ENCODE results near the gene TMEM204. TPM values are rescaled to one million over a fixed set of nuclear protein-coding genes. Genes with fewer than 3 reads are reported as not detected.

The TMEM204 gene
- total RNA-seq, 1 donor from 2014 or later, result 27.1 TPM

GRCh38 chr16:1506494-1507213 lies 26.8 kb upstream of the TMEM204 start:
- Histone ChIP-seq H3K4me3 (no peak overlapping the region), H3K9me3 (replicated peaks) (no peaks in the 10 kb centered on the region), H3K4me1 (peaks cover 35% of the 10 kb centered on the region), H3K27ac (replicated peaks) (no peak overlapping the region), H3K27me3 (ENCODE audit: low read depth) (no peaks in the 10 kb centered on the region), H3K36me3 (peaks cover 41% of the 10 kb centered on the region)
- intact Hi-C loops (cut with micrococcal nuclease), result no loop called here
- no peak for DNase-seq
- no peak for TF ChIP-seq CTCF (IDR thresholded peaks at IDR 0.05; ENCODE audit: borderline replicate concordance)

DNA sequence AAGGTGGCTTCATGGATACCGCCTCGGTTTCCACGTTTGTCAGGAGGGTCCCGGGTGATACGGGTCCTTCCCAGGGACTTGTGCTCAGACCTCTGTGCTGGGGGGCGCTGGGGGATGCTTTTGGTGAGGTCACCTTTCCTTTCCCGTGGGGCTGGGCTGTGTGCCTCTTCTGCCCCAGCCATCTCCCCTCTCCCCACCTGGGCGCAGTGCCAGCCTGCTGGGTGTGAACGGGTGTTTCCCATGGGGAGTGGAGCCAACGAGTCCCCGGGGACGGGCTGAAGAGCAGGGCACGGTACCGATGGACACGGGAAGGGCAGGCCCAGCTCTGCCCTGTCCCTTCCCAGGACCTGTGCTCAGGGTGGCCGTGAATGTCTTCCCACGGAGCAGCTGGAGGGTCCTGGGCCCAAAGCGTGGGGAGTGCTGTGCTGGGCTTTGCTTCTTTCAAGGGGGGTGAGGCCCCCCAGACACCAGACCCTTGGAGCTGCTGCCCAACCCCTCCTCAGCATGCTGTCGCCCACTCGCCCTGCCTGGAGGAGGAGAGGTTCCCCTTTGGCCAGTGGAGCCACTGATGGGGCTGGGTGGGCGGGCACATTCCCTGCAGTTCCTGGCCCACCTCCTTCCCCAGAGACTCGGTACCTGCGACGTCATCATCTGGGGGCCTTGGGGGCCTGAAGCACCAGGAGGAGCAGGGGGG lies 24.8 kb upstream of the TMEM204 start:
- TF ChIP-seq CTCF (IDR thresholded peaks at IDR 0.05; ENCODE audit: borderline replicate concordance), result no peak
- no peak overlapping the region for H3K4me3 ChIP-seq
- no peaks in the 10 kb centered on the region for H3K27me3 ChIP-seq (ENCODE audit: low read depth)
- H3K27ac ChIP-seq (replicated peaks), result peak overlapping the region; percentile 97
- H3K36me3 ChIP-seq, result peaks cover 22% of the 10 kb centered on the region
- intact Hi-C loops (cut with micrococcal nuclease), result no loop called here
- no peaks in the 10 kb centered on the region for H3K9me3 ChIP-seq (replicated peaks)
- no peak for DNase-seq
- H3K4me1 ChIP-seq, result peaks cover 44% of the 10 kb centered on the region

DNA sequence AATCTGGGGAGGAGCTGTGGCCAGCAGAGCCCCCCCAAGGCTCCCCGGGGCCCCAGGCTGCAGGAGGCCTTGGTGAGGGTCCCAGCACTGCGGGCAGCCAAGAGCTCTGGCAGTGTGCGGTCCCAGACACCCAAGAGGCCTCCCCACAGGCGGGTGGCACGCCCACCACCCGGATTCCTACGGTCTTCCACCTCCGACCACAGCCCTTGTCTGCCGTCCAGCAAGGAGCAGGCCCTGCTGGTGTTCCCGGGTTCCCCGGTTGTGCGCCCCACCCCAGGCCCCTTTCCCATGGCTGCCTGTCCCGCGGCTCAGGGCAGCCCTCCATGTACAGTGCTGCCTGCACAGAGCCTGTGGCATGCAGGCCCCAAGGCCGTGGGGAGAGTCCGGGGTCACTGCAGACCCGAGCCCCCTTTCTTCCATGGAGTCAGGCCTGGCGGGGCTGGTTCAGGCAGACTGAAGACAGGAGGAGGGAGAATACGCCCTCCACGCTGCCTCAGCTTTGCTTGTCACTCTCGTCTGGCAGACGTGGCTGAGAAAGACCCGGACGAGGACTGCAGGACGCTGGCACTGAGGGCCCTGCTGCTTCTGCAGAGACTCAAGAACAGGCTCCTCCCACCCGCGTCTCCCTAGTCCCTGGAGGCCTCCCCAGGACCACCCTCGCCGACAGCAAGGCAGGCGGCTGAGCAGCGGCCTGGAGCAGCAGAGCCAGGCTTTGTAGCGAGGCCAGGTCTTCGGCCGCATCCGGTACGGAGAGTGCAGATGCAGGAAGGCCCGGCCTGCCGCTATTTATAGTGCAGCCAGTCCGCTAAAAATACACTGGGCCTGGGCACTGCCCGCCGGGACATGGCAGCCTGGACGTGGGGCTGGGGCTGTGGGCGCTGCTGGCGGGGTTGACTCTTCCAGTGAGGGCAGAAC lies 23.9 kb upstream of the TMEM204 start:
- no peak for TF ChIP-seq CTCF (IDR thresholded peaks at IDR 0.05; ENCODE audit: borderline replicate concordance)
- Histone ChIP-seq H3K27me3 (ENCODE audit: low read depth) (no peaks in the 10 kb centered on the region), H3K27ac (replicated peaks) (peak overlapping the region; percentile 97), H3K9me3 (replicated peaks) (peaks cover 5% of the 10 kb centered on the region), H3K4me1 (peaks cover 44% of the 10 kb centered on the region), H3K36me3 (peaks cover 26% of the 10 kb centered on the region), H3K4me3 (peak overlapping the region; percentile 46)
- DNase-seq, result peak; percentile 78
- intact Hi-C loops (cut with micrococcal nuclease), result no loop called here

- peak overlapping the region; percentile 46 for H3K4me3 ChIP-seq
- H3K27ac ChIP-seq (replicated peaks), result peak overlapping the region; percentile 97
- H3K27me3 ChIP-seq (ENCODE audit: low read depth), result no peaks in the 10 kb centered on the region
- peaks cover 44% of the 10 kb centered on the region for H3K4me1 ChIP-seq
- H3K9me3 ChIP-seq (replicated peaks), result peaks cover 12% of the 10 kb centered on the region
- intact Hi-C loops (cut with micrococcal nuclease), result no loop called here
- DNase-seq, result no peak
- TF ChIP-seq CTCF (IDR thresholded peaks at IDR 0.05; ENCODE audit: borderline replicate concordance), result no peak
- peaks cover 23% of the 10 kb centered on the region for H3K36me3 ChIP-seq
Measured at GRCh38 chr16:1510272-1510671, 23.2 kb upstream of the TMEM204 start.

DNA sequence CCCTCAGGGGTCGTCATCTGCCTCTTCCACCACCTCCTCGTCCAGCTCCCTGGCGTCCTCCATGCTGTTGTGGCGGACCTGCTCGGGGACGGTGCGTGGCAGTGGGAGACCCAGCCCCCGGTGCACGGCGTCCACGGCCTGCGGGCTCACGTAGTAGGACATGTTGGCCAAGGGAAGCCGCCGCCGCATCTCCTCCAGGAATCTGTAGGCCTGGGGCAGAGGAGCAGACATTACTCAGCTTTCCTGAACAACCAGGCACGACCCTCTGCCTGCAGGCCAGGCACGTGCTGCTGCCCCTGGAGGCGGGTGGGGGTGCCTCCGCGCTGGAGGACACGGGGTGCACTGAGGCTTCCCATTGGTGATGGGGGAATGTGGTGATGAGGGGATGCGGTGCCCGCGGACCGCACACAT lies 22.5 kb upstream of the TMEM204 start:
- Histone ChIP-seq H3K4me3 (no peak overlapping the region), H3K27ac (replicated peaks) (peak overlapping the region; percentile 97), H3K4me1 (peaks cover 44% of the 10 kb centered on the region), H3K36me3 (peaks cover 20% of the 10 kb centered on the region), H3K9me3 (replicated peaks) (peaks cover 12% of the 10 kb centered on the region), H3K27me3 (ENCODE audit: low read depth) (no peaks in the 10 kb centered on the region)
- DNase-seq, result no peak
- intact Hi-C loops (cut with micrococcal nuclease), result no loop called here
- TF ChIP-seq CTCF (IDR thresholded peaks at IDR 0.05; ENCODE audit: borderline replicate concordance), result no peak

Data from left ventricle myocardium inferior (tissue), 1 donor.